CD4-positive, alpha-beta T cell treated with Interferon alpha-2 for 1 hour (primary cell): Measurements from ENCODE around the gene KAZN.
"Not testable (repeated sequence)": the region's sequence is repeated elsewhere in the genome, so short reads cannot be mapped to it uniquely, and the experiment has no call there.

ENCODE experiments used
- DNase-seq, 2 donors: peaks; one replicate each; pipeline ENCODE4 v3.0.0-alpha.2; 2020 to 2022

The KAZN gene

GRCh38 chr1:14598498-14599182 lies at the start of gene KAZN:
TSS of gene KAZN (plus strand) at chr1:14598685.
- DNase-seq: no peak

GRCh38 chr1:14549897-14550620 lies 48.4 kb upstream of the KAZN start:
- no peak for DNase-seq

GRCh38 chr1:14551386-14551785 lies 47.1 kb upstream of the KAZN start:
- no peak for DNase-seq

- DNase-seq: no peak
Measured at GRCh38 chr1:14552246-14552965, 46.1 kb upstream of the KAZN start.

- DNase-seq: no peak
Measured at GRCh38 chr1:14553711-14554110, 44.8 kb upstream of the KAZN start.

- DNase-seq: no peak
Measured at GRCh38 chr1:14555091-14555490, 43.4 kb upstream of the KAZN start.

- DNase-seq: no peak
Measured at GRCh38 chr1:14561014-14561693, 37.3 kb upstream of the KAZN start.

GRCh38 chr1:14565090-14565489 lies 33.4 kb upstream of the KAZN start:
- DNase-seq: no peak

- DNase-seq: no peak
Measured at GRCh38 chr1:14567056-14567455, 31.4 kb upstream of the KAZN start.

- no peak for DNase-seq
Measured at GRCh38 chr1:14567903-14568302, 30.6 kb upstream of the KAZN start.

GRCh38 chr1:14568716-14569355 lies 29.6 kb upstream of the KAZN start:
- DNase-seq: no peak

- no peak for DNase-seq
Measured at GRCh38 chr1:14570514-14570913, 28.0 kb upstream of the KAZN start.

GRCh38 chr1:14571810-14572767 lies 26.4 kb upstream of the KAZN start:
- DNase-seq: no peak

GRCh38 chr1:14572861-14573260 lies 25.6 kb upstream of the KAZN start:
- DNase-seq: no peak

GRCh38 chr1:14576155-14576554 lies 22.3 kb upstream of the KAZN start:
- DNase-seq: no peak

- no peak for DNase-seq
Measured at GRCh38 chr1:14577261-14577660, 21.2 kb upstream of the KAZN start.

GRCh38 chr1:14578156-14578555 lies 20.3 kb upstream of the KAZN start:
- DNase-seq: no peak

GRCh38 chr1:14580295-14580694 lies 18.2 kb upstream of the KAZN start:
- DNase-seq: not testable (repeated sequence)

GRCh38 chr1:14580986-14581385 lies 17.5 kb upstream of the KAZN start:
- DNase-seq: no peak

- no peak for DNase-seq
Measured at GRCh38 chr1:14583788-14584187, 14.7 kb upstream of the KAZN start.

GRCh38 chr1:14585728-14586127 lies 12.8 kb upstream of the KAZN start:
- no peak for DNase-seq
